Neural progenitor cell (in vitro differentiated cells): ENCODE measurements around the gene LINC01488. TPM values are rescaled to one million over a fixed set of nuclear protein-coding genes. Genes with fewer than 3 reads are reported as not detected.

Experiments
- DNase-seq: peaks from one replicate; pipeline ENCODE4 v3.0.0-alpha.2; 2016; ENCODE audit warnings: low spot score
- H2AFZ ChIP-seq: fragments of 200-600 bp; sonication (generic); replicated peaks from 2 replicates; pipeline ENCODE4 v1.6.1; 2016; ENCODE audit warnings: antibody characterized with exemption
- H3F3A ChIP-seq: fragments of 200-600 bp; sonication (generic); 2 replicates; pipeline ENCODE4 v1.6.1; 2016; ENCODE audit warnings: antibody characterized with exemption, low read depth
- H3K27ac ChIP-seq: fragments of 200-600 bp; sonication (generic); 2 replicates; pipeline ENCODE4 v1.5.1; 2016; ENCODE audit warnings: mild to moderate bottlenecking
- H3K27me3 ChIP-seq: fragments of 200-600 bp; sonication (generic); 2 replicates; pipeline ENCODE4 v1.6.1; 2016; ENCODE audit warnings: mild to moderate bottlenecking, moderate library complexity
- H3K36me3 ChIP-seq: fragments of 200-600 bp; sonication (generic); 2 replicates; pipeline ENCODE4 v1.5.1; 2016
- H3K4me1 ChIP-seq: fragments of 200-600 bp; sonication (generic); 2 replicates; pipeline ENCODE4 v1.6.1; 2016; ENCODE audit warnings: mixed run types
- H3K4me2 ChIP-seq: fragments of 200-600 bp; sonication (generic); 2 replicates; pipeline ENCODE4 v1.6.1; 2016
- H3K4me3 ChIP-seq: fragments of 200-600 bp; sonication (generic); 2 replicates; pipeline ENCODE4 v1.5.1; 2016
- H3K79me2 ChIP-seq: fragments of 200-600 bp; sonication (generic); 2 replicates; pipeline ENCODE4 v1.6.1; 2016; ENCODE audit warnings: low read depth
- H3K9ac ChIP-seq: fragments of 200-600 bp; sonication (generic); 2 replicates; pipeline ENCODE4 v1.6.1; 2016
- H3K9me3 ChIP-seq: fragments of 200-600 bp; sonication (generic); 2 replicates; pipeline ENCODE4 v1.5.1; 2016; ENCODE audit warnings: low read depth
- H4K20me1 ChIP-seq: fragments of 200-600 bp; sonication (generic); 2 replicates; pipeline ENCODE4 v1.6.1; 2016; ENCODE audit warnings: low read depth
- H3K27ac Mint-ChIP-seq: 3 replicates; pipeline ENCODE4 v1.8.0; 2021; ENCODE audit warnings: mixed read lengths
- H3K27me3 Mint-ChIP-seq: 2 replicates; pipeline ENCODE4 v1.8.0; 2022; ENCODE audit warnings: low read depth, mild to moderate bottlenecking, inconsistent platforms, moderate library complexity, mixed read lengths; ENCODE audit not compliant: insufficient read depth
- H3K36me3 Mint-ChIP-seq: 3 replicates; pipeline ENCODE4 v1.8.0; 2021; ENCODE audit warnings: mixed read lengths
- H3K4me1 Mint-ChIP-seq: 3 replicates; pipeline ENCODE4 v1.8.0; 2021; ENCODE audit warnings: mixed read lengths
- H3K4me3 Mint-ChIP-seq: 3 replicates; pipeline ENCODE4 v1.8.0; 2021; ENCODE audit warnings: mild to moderate bottlenecking, moderate library complexity, mixed read lengths
- H3K9me3 Mint-ChIP-seq: 3 replicates; pipeline ENCODE4 v1.8.0; 2020; ENCODE audit warnings: mixed read lengths
- CTCF ChIP-seq: fragments of 200-600 bp; sonication (generic); IDR thresholded peaks from 2 replicates; pipeline ENCODE4 v1.5.1; 2017; ENCODE audit warnings: antibody characterized with exemption, mild to moderate bottlenecking
- EZH2 ChIP-seq: fragments of 200-600 bp; sonication (generic); IDR thresholded peaks from 2 replicates; pipeline ENCODE4 v1.6.1; 2017; ENCODE audit warnings: antibody characterized with exemption, mild to moderate bottlenecking, moderate library complexity
- EZH2phosphoT487 ChIP-seq: fragments of 200-600 bp; sonication (generic); IDR thresholded peaks from 2 replicates; pipeline ENCODE4 v1.6.1; 2017; ENCODE audit warnings: antibody characterized with exemption
- total RNA-seq: library from RNA; depleted of rRNA; stranded (reverse); fragments of >200 nt; gene quantifications from 2 replicates; pipeline ENCODE4 v1.2.3, GENCODE V29; 2015; ENCODE audit warnings: low replicate concordance

Gene LINC01488
- total RNA-seq, 1 donor from 2014 or later, result 0.09 TPM

GRCh38 chr11:69494851-69495250 is 13.4 kb downstream of the LINC01488 start:
- Histone ChIP-seq H3F3A (no peaks in the 10 kb centered on the region), H3K27me3 (no peaks in the 10 kb centered on the region), H2AFZ (no peak overlapping the region), H3K36me3 (no peaks in the 10 kb centered on the region), H3K79me2 (no peaks in the 10 kb centered on the region), H3K4me1 (peaks cover 4% of the 10 kb centered on the region), H4K20me1 (no peaks in the 10 kb centered on the region), H3K4me3 (no peak overlapping the region), H3K9ac (no peak overlapping the region), H3K4me2 (no peak overlapping the region), H3K9me3 (no peaks in the 10 kb centered on the region), H3K27ac (no peak overlapping the region)
- Mint-ChIP-seq H3K4me3 (no peak overlapping the region), H3K36me3 (no peaks in the 10 kb centered on the region), H3K9me3 (no peaks in the 10 kb centered on the region), H3K4me1 (peaks cover 44% of the 10 kb centered on the region), H3K27me3 (peaks cover 20% of the 10 kb centered on the region), H3K27ac (peak overlapping the region; percentile 79)
- TF ChIP-seq CTCF, result no peak
- TF ChIP-seq EZH2phosphoT487, result no peak
- no peak for TF ChIP-seq EZH2
- no peak for DNase-seq

GRCh38 chr11:69495441-69496201 is 14.2 kb downstream of the LINC01488 start:
- no peaks in the 10 kb centered on the region for H4K20me1 ChIP-seq
- Mint-ChIP-seq H3K27me3 (peaks cover 20% of the 10 kb centered on the region), H3K9me3 (no peaks in the 10 kb centered on the region), H3K4me1 (peaks cover 39% of the 10 kb centered on the region), H3K4me3 (no peak overlapping the region), H3K27ac (peak overlapping the region; percentile 90), H3K36me3 (no peaks in the 10 kb centered on the region)
- H3K36me3 ChIP-seq, result no peaks in the 10 kb centered on the region
- no peaks in the 10 kb centered on the region for H3K27me3 ChIP-seq
- no peaks in the 10 kb centered on the region for H3F3A ChIP-seq
- no peak overlapping the region for H3K4me3 ChIP-seq
- peaks cover 4% of the 10 kb centered on the region for H3K4me1 ChIP-seq
- H3K4me2 ChIP-seq, result no peak overlapping the region
- no peak overlapping the region for H2AFZ ChIP-seq
- no peaks in the 10 kb centered on the region for H3K9me3 ChIP-seq
- no peak overlapping the region for H3K9ac ChIP-seq
- TF ChIP-seq EZH2 (no peak), CTCF (no peak), EZH2phosphoT487 (no peak)
- H3K27ac ChIP-seq, result no peak overlapping the region
- no peak for DNase-seq
- no peaks in the 10 kb centered on the region for H3K79me2 ChIP-seq

GRCh38 chr11:69496202-69496557 is 14.7 kb downstream of the LINC01488 start:
- Histone ChIP-seq H2AFZ (no peak overlapping the region), H3K4me2 (no peak overlapping the region), H3K27me3 (no peaks in the 10 kb centered on the region), H3K9me3 (no peaks in the 10 kb centered on the region), H3K9ac (no peak overlapping the region), H3F3A (no peaks in the 10 kb centered on the region), H3K4me1 (peaks cover 4% of the 10 kb centered on the region), H3K36me3 (no peaks in the 10 kb centered on the region), H4K20me1 (no peaks in the 10 kb centered on the region), H3K27ac (no peak overlapping the region), H3K4me3 (no peak overlapping the region), H3K79me2 (no peaks in the 10 kb centered on the region)
- H3K27me3 Mint-ChIP-seq, result peaks cover 18% of the 10 kb centered on the region
- no peak overlapping the region for H3K4me3 Mint-ChIP-seq
- H3K36me3 Mint-ChIP-seq, result no peaks in the 10 kb centered on the region
- DNase-seq, result no peak
- TF ChIP-seq EZH2phosphoT487, result no peak
- TF ChIP-seq CTCF, result no peak
- no peak for TF ChIP-seq EZH2
- no peaks in the 10 kb centered on the region for H3K9me3 Mint-ChIP-seq
- H3K4me1 Mint-ChIP-seq, result peaks cover 35% of the 10 kb centered on the region
- H3K27ac Mint-ChIP-seq, result peak overlapping the region; percentile 90
